GF-D8 (cell line): ENCODE data around the gene EYA2.

Source experiments
- DNase-seq: peaks from one replicate; lab custom pipeline; 2025; lab: John Stamatoyannopoulos, UW

The EYA2 gene

GRCh38 chr20:47111576-47111975, 216.9 kb downstream of the EYA2 start:
- DNase-seq: no peak

- DNase-seq: no peak
Measured at GRCh38 chr20:47113362-47114109, 218.9 kb downstream of the EYA2 start.

- no peak for DNase-seq
Measured at GRCh38 chr20:47115694-47116093, 221.1 kb downstream of the EYA2 start.

- no peak for DNase-seq
Measured at GRCh38 chr20:47117371-47117770, 222.7 kb downstream of the EYA2 start.

GRCh38 chr20:47117773-47118172, 223.1 kb downstream of the EYA2 start:
- no peak for DNase-seq

GRCh38 chr20:47118206-47118605, 223.6 kb downstream of the EYA2 start:
- no peak for DNase-seq

- no peak for DNase-seq
Measured at GRCh38 chr20:47118641-47119040, 224.0 kb downstream of the EYA2 start.

GRCh38 chr20:47120346-47120936, 225.8 kb downstream of the EYA2 start:
- no peak for DNase-seq

GRCh38 chr20:47122560-47122959, 227.9 kb downstream of the EYA2 start:
- DNase-seq: no peak

GRCh38 chr20:47124181-47124717, 229.6 kb downstream of the EYA2 start:
- DNase-seq: no peak

GRCh38 chr20:47125508-47125757, 230.8 kb downstream of the EYA2 start:
- DNase-seq: no peak

- no peak for DNase-seq
Measured at GRCh38 chr20:47125758-47126591, 231.3 kb downstream of the EYA2 start.

GRCh38 chr20:47126709-47127108, 232.1 kb downstream of the EYA2 start:
- no peak for DNase-seq

GRCh38 chr20:47127546-47127945, 232.9 kb downstream of the EYA2 start:
- DNase-seq: no peak

- DNase-seq: no peak
Measured at GRCh38 chr20:47127999-47128398, 233.4 kb downstream of the EYA2 start.

GRCh38 chr20:47129306-47129705, 234.7 kb downstream of the EYA2 start:
- no peak for DNase-seq

GRCh38 chr20:47133809-47134456, 239.3 kb downstream of the EYA2 start:
- no peak for DNase-seq

- no peak for DNase-seq
Measured at GRCh38 chr20:47136782-47137181, 242.1 kb downstream of the EYA2 start.

- no peak for DNase-seq
Measured at GRCh38 chr20:47137231-47137870, 242.7 kb downstream of the EYA2 start.

- DNase-seq: no peak
Measured at GRCh38 chr20:47139934-47140535, 245.4 kb downstream of the EYA2 start.

- DNase-seq: no peak
Measured at GRCh38 chr20:47141350-47141921, 246.8 kb downstream of the EYA2 start.
